Aorta (tissue), 5 donors: Measurements from ENCODE around the gene URM1. TPM values are rescaled to one million over a fixed set of nuclear protein-coding genes. Genes with fewer than 3 reads are reported as not detected.

Experiments
- ATAC-seq: fragments of 200-7000 bp; cut with Tn5 transposase; one replicate; pipeline ENCODE4 v1.9.1; 2022; ENCODE audit warnings: moderate library complexity; ENCODE audit not compliant: low FRiP score
- DNase-seq, 2 donors: peaks; one replicate each; pipeline ENCODE4 v3.0.0-alpha.2; 2020
- H3K27ac ChIP-seq, 2 donors: one replicate each; pipeline ENCODE4 v1.5.1; 2013; ENCODE audit warnings: low read length in 2 of 2, mild to moderate bottlenecking in 2 of 2, moderate library complexity in 2 of 2, control low read depth in 1 of 2, inconsistent platforms in 1 of 2, low read depth in 1 of 2
- H3K27me3 ChIP-seq, 2 donors: one replicate each; pipeline ENCODE4 v1.6.1; 2013; ENCODE audit warnings: control low read depth in 1 of 2, low read length in 1 of 2, mild to moderate bottlenecking in 1 of 2, moderate library complexity in 1 of 2; ENCODE audit not compliant: insufficient read depth in 2 of 2, control insufficient read depth in 1 of 2
- H3K36me3 ChIP-seq, 2 donors: one replicate each; pipeline ENCODE4 v1.6.1; 2013; ENCODE audit warnings: control low read depth in 1 of 2, low read length in 1 of 2, mild to moderate bottlenecking in 1 of 2; ENCODE audit not compliant: insufficient read depth in 2 of 2, control insufficient read depth in 1 of 2
- H3K4me1 ChIP-seq, 2 donors: one replicate each; pipeline ENCODE4 v1.6.1; 2013; ENCODE audit warnings: low read length in 2 of 2, control low read depth in 1 of 2, mild to moderate bottlenecking in 1 of 2, moderate library complexity in 1 of 2; ENCODE audit not compliant: insufficient read depth in 2 of 2, control insufficient read depth in 1 of 2
- H3K4me3 ChIP-seq, 2 donors: one replicate each; pipeline ENCODE4 v1.5.1; 2013; ENCODE audit warnings: low read length in 2 of 2, control low read depth in 1 of 2, mild to moderate bottlenecking in 1 of 2
- H3K9me3 ChIP-seq: one replicate; pipeline ENCODE4 v1.6.1; 2013; ENCODE audit warnings: mild to moderate bottlenecking, low read length; ENCODE audit not compliant: control insufficient read depth
- WGBS, 2 donors: extraction: QIAGEN DNeasy Blood & Tissue Kit; methylation state at CpG; one replicate each; pipeline ENCODE4 v1.1.7; 2013; 5-methylcytosine and 5-hydroxymethylcytosine counted together
- intact Hi-C, 2 donors: fragments of 100-400 bp; cut with DNase I; formaldehyde crosslinking; loops; one replicate each; pipeline versions ENCODE4 v1.14.2 to v1.15.0; 2022
- polyA plus RNA-seq, 2 donors: library from polyadenylated mRNA; stranded (reverse); fragments of 200-250 nt; gene quantifications; one replicate each; pipeline ENCODE4 v1.2.3, GENCODE V29; 2013
- total RNA-seq, 2 donors: library from RNA; stranded (reverse); fragmentation: NEBNext Ultra II Directional; extraction: Animal tissue kit (Norgen Biotek cat#: 25700); gene quantifications; one replicate each; pipeline ENCODE4 v1.2.1, GENCODE V29; 2021
- donor health status: healthy with polysubstance abuse.
- donor health status: Bipolar disorder and iron deficiency.
- donor health status: DM: no; HTN: no; CAD: no.
- donor health status: DM: no; HTN: no; CAD: no.
- donor health status: DM: yes; HTN: yes; CAD: no.

The URM1 gene
- total and polyA plus RNA-seq, 4 donors: 24.7 to 45.5 (median 35.9) TPM

GRCh38 chr9:128385496-128386460 lies 14.6 kb downstream of the URM1 start:
- no peak overlapping the region for H3K4me3 ChIP-seq
- 68 to 69% methylated on average over 18 of the region's 18 CpGs for WGBS, 2 donors
- no peaks in the 10 kb centered on the region for H3K4me1 ChIP-seq
- H3K27ac ChIP-seq: no peak overlapping the region
- ATAC-seq: no peak
- H3K9me3 ChIP-seq: no peaks in the 10 kb centered on the region
- H3K36me3 ChIP-seq: peaks cover 0 to 4% of the 10 kb centered on the region in 2 donors
- intact Hi-C loops: no loop called here
- no peaks in the 10 kb centered on the region for H3K27me3 ChIP-seq
- no peak for DNase-seq

- peaks cover 0 to 6% of the 10 kb centered on the region in 2 donors for H3K36me3 ChIP-seq
Measured at GRCh38 chr9:128388150-128388549, 17.0 kb downstream of the URM1 start.

GRCh38 chr9:128389395-128390149 lies 18.4 kb downstream of the URM1 start:
- intact Hi-C loops: no loop called here
- peaks cover 0 to 6% of the 10 kb centered on the region in 2 donors for H3K36me3 ChIP-seq

More at GRCh38 chr9:128388150-128388549, 17.0 kb downstream of the URM1 start:
- H3K4me3 ChIP-seq: no peak overlapping the region
- no peak overlapping the region for H3K27ac ChIP-seq
- DNase-seq (no peak), ATAC-seq (no peak)
- H3K27me3 ChIP-seq: no peaks in the 10 kb centered on the region
- no peaks in the 10 kb centered on the region for H3K4me1 ChIP-seq
- intact Hi-C loops: no loop called here
- no peaks in the 10 kb centered on the region for H3K9me3 ChIP-seq
- WGBS, 2 donors: 91 to 93% methylated on average over 10 of the region's 10 CpGs

GRCh38 chr9:128390150-128390812 lies 19.1 kb downstream of the URM1 start:
- no peak for ATAC-seq
- intact Hi-C loops: no loop called here
- peaks cover 0 to 6% of the 10 kb centered on the region in 2 donors for H3K36me3 ChIP-seq
- DNase-seq: no peak
- H3K27ac ChIP-seq: no peak overlapping the region
- 83 to 84% methylated on average over 11 of the region's 11 CpGs for WGBS, 2 donors
- H3K27me3 ChIP-seq: no peaks in the 10 kb centered on the region
- H3K4me3 ChIP-seq: no peak overlapping the region
- no peaks in the 10 kb centered on the region for H3K4me1 ChIP-seq
- no peaks in the 10 kb centered on the region for H3K9me3 ChIP-seq

More at GRCh38 chr9:128389395-128390149, 18.4 kb downstream of the URM1 start:
- Histone ChIP-seq H3K4me3 (no peak overlapping the region), H3K4me1 (no peaks in the 10 kb centered on the region), H3K9me3 (no peaks in the 10 kb centered on the region), H3K27me3 (no peaks in the 10 kb centered on the region), H3K27ac (no peak overlapping the region)
- DNase-seq (no peak), ATAC-seq (no peak)
- WGBS, 2 donors: 84 to 85% methylated on average over 13 of the region's 13 CpGs

DNA sequence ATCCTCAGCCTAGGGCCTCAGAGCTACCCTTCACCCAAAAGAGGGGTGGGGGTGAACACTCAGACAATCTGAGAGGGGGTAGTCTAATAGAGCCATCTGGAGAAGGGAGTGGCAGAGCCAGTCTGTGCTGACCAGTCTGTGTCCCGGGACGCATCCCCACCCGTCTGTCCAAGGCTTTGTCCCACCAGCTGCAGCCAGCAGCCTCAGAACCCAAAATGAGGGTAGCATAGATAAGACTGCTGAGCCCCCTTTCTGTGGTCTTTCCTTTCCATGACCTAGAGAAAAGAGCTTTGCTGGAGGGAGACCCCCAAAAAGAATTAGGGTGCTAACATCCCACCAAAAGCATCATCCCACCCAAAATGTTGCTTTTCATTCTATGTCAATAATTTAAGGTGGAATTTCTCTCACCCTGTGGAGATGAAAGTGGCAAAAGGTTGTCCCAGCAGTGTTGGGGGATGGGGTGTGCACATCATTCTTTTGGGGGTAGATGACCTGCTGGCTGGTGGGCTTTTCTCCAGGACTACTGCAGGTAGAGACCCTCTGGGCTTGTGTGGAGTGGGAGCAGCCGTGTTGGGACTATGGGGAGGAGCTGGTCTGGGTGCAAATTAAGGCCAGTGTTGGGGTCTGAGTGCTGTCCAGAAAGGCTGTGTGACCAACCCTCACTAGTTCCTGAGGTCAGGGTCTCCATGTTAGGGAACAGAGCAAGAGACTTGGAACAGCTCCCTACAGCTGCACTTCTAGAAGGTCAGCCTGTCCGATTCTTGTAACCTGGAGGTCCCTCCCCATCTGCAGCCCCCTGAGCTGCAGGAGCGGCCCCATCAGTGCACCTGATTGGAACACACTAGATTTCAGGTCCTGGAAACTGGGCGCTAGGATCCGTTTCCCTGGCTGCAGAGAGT lies 19.9 kb downstream of the URM1 start:
- ATAC-seq (no peak), DNase-seq (no peak)
- H3K4me1 ChIP-seq: no peaks in the 10 kb centered on the region
- no peak overlapping the region for H3K27ac ChIP-seq
- WGBS, 2 donors: 92 to 94% methylated on average over 8 of the region's 8 CpGs
- no peaks in the 10 kb centered on the region for H3K27me3 ChIP-seq
- intact Hi-C loops: no loop called here
- no peaks in the 10 kb centered on the region for H3K9me3 ChIP-seq
- peaks cover 0 to 6% of the 10 kb centered on the region in 2 donors for H3K36me3 ChIP-seq
- H3K4me3 ChIP-seq: no peak overlapping the region

- intact Hi-C loops: no loop called here
- peaks cover 0 to 6% of the 10 kb centered on the region in 2 donors for H3K36me3 ChIP-seq
Measured at GRCh38 chr9:128391956-128392301, 20.8 kb downstream of the URM1 start.

DNA sequence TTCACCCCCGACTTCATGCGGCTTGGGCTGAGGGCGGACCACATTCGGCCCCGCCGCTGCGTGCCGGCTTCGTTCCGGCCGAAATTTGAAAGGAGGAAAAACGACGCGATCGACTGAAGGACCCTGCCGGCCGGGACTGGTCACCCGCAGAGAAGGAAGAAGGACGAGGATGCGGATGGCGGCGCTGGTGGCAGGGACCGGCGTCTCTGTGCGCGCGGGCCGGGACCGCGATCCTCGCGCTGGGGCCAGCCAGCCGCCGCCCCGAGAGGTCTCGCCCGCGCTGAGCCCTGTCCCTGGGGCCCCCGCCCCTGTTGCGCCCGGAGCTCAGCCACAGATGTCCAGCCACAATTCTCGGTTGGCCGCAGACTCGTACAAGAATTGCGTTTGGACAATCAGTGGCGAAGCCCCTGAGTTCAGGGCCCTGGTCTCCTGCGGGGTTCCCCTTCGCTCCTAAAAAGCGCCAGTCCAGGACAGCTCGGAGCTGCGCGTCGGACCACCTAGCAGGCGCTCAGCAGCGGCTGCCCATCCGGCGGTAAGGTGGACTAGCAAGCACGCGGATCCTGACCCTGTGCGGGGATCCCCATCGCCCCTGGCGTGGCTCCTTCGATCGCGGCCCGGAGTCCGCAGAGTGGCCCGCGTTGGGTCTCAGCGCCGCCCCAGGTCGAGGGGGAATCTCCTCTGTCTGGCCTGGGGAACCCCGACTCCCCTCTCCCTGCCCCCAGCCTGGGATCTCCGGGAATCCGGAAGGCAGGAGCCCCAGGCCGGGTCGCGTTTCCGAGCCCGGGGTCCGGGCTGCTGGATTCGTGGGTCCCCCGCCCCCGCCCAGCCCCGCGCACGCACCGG lies 21.3 kb downstream of the URM1 start:
- Histone ChIP-seq H3K27ac (no peak overlapping the region), H3K4me1 (no peaks in the 10 kb centered on the region), H3K36me3 (peaks cover 0 to 4% of the 10 kb centered on the region in 2 donors), H3K9me3 (no peaks in the 10 kb centered on the region), H3K4me3 (no peak overlapping the region), H3K27me3 (no peaks in the 10 kb centered on the region)
- DNase-seq (no peak), ATAC-seq (no peak)
- 83 to 86% methylated on average over 88 of the region's 88 CpGs for WGBS, 2 donors
- intact Hi-C loops: no loop called here

More at GRCh38 chr9:128391956-128392301, 20.8 kb downstream of the URM1 start:
- H3K4me1 ChIP-seq: no peaks in the 10 kb centered on the region
- no peak overlapping the region for H3K27ac ChIP-seq
- H3K27me3 ChIP-seq: no peaks in the 10 kb centered on the region
- H3K4me3 ChIP-seq: no peak overlapping the region
- DNase-seq (no peak), ATAC-seq (no peak)
- no peaks in the 10 kb centered on the region for H3K9me3 ChIP-seq
- 91% methylated on average over 21 of the region's 21 CpGs for WGBS, 2 donors
